NB4 (cell line): ENCODE measurements around the gene DOCK9.

Source experiments
- CTCF ChIP-seq: IDR thresholded peaks from one replicate; pipeline ENCODE4 v1.5.1; 2012; ENCODE audit warnings: low read depth, low read length
- MAX ChIP-seq: IDR thresholded peaks from 2 replicates; pipeline ENCODE4 v1.6.1; 2011; ENCODE audit warnings: low read depth, low read length
- MYC ChIP-seq: IDR thresholded peaks from 2 replicates; pipeline ENCODE4 v1.6.1; 2011; ENCODE audit warnings: low read depth, low read length
- POLR2A ChIP-seq: IDR thresholded peaks from 2 replicates; pipeline ENCODE4 v1.6.1; 2011; ENCODE audit warnings: mild to moderate bottlenecking; ENCODE audit not compliant: insufficient read length; ENCODE audit errors: extremely low read depth

DNA sequence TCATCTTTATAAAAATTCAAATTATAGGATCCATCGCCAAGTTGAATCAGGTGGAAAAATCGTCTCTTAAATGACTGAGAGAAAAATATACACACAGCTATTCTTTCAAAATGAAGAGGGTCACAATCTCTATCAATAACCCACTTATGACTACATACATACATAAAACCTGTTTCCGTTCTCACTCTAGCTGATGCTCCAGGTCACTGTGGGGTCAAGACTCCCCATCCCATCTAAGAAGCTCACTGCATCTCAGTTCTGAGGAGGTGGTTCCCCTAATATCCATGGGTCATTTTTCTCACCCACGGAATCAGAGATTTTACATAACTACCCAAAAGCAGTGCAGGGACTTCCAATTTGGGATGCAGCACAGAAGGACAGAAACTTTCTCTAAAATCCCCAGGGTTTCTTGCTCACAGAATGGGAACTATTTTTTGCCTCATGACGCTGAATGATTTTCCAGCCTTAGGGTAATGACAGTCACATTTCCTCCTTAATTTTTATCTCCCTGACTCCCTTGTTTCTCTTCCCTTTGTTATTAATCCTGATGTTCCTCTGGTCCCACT lies 56.8 kb downstream of the DOCK9 start:
- TF ChIP-seq POLR2A (no peak), CTCF (no peak), MYC (no peak), MAX (no peak)
